Measurements from ENCODE around the gene ENAM. TPM values are rescaled to one million over a fixed set of nuclear protein-coding genes. Genes with fewer than 3 reads are reported as not detected.

The ENAM gene
- total and polyA plus RNA-seq, 10 of the 15 experiments (the other 5 are each of a cell fraction or from before 2014, with no cell fraction given): 0.04 to 1.3 (median 0.21) TPM

- TF ChIP-seq E2F8 (IDR thresholded peaks at IDR 0.05; ENCODE audit: low read depth, partially characterized antibody): no peak
- no peak for TF ChIP-seq RBBP5 (conservative IDR thresholded peaks at IDR 0.05)
- no peak for TF ChIP-seq RAD51 (IDR thresholded peaks at IDR 0.05)
- no peak for TF ChIP-seq FOS (IDR thresholded peaks at IDR 0.05; ENCODE audit: borderline replicate concordance, extremely low read depth, insufficient read length)
Measured at GRCh38 chr4:70667740-70668535, 39.4 kb downstream of the ENAM start (continued).

- POLR2A ChIA-PET: interaction anchor here (0.9 to 1.0 kb wide), 2 partner anchors 9 to 12 kb away, joined by 3 to 4 read pairs; no protein-coding TSS in a partner anchor
- intact Hi-C loops (cut with micrococcal nuclease; ENCODE audit: unreplicated experiment) (no loop called here), in situ Hi-C loops (cut with MboI) (no loop called here)
- H3K4me2 ChIP-seq (ENCODE audit: control insufficient read depth, insufficient read depth): no peak overlapping the region
- FAIRE-seq (no peak), ATAC-seq (no peak), DNase-seq (ENCODE audit: low read depth, low spot score) (no peak)
- H3K36me3 ChIP-seq (ENCODE audit: control insufficient read depth in 2 of 2, insufficient read depth in 2 of 2, low read length in 1 of 2): no peaks in the 10 kb centered on the region
- H3K27ac ChIP-seq (ENCODE audit: control insufficient read depth, insufficient read depth): no peak overlapping the region
- RAD21 ChIA-PET (ENCODE audit: unreplicated experiment): interaction anchor here (5.8 kb wide), 1 partner anchor 7 kb away, joined by 44 read pairs; no protein-coding TSS in a partner anchor
- H3K27me3 ChIP-seq (replicated peaks in 1 of 2; ENCODE audit: control insufficient read depth in 2 of 2, insufficient read depth in 2 of 2, low read length in 1 of 2): no peaks in the 10 kb centered on the region
- CTCF ChIA-PET: interaction anchor here (0.5 to 2.2 kb wide), 4 partner anchors 22 to 246 kb away, joined by 3 to 6 read pairs (median 3); no protein-coding TSS in a partner anchor
- no peak overlapping the region for H3K4me3 ChIP-seq
- SMC1A ChIA-PET (ENCODE audit: uncharacterized antibody, unreplicated experiment): interaction anchor here (0.7 to 13.0 kb wide), 7 partner anchors 9 to 132 kb away, joined by 3 to 170 read pairs (median 4); no protein-coding TSS in a partner anchor
- WGBS (ENCODE audit: insufficient coverage, insufficient replicate concordance, low lambda C conversion rate, missing lambda C conversion rate): 55% methylated on average over 5 of the region's 5 CpGs
- H3K9ac ChIP-seq (ENCODE audit: control insufficient read depth, insufficient read depth, low read length): no peak overlapping the region
- H3K9me3 ChIP-seq (replicated peaks; ENCODE audit: control insufficient read depth, insufficient read depth, low read length): no peaks in the 10 kb centered on the region
- no TSS peak for BruUV-seq (replicated peaks)
- no peaks in the 10 kb centered on the region for H4K20me1 ChIP-seq (ENCODE audit: control insufficient read depth, insufficient read depth)
- H2AFZ ChIP-seq (ENCODE audit: control insufficient read depth, low read depth, low read length): no peak overlapping the region
- H3K79me2 ChIP-seq (ENCODE audit: control insufficient read depth, insufficient read depth, low read length): peaks cover 2% of the 10 kb centered on the region; the same call in 1 of the 2 replicates
- peaks cover 9% of the 10 kb centered on the region for H3K4me1 ChIP-seq (ENCODE audit: control insufficient read depth, insufficient read depth, low read length)
- TF ChIP-seq CTCF (IDR thresholded peaks at IDR 0.05 in 2 of 3, conservative IDR thresholded peaks at IDR 0.05 in 1 of 3; ENCODE audit: control insufficient read depth in 2 of 3, extremely low read depth in 1 of 3, insufficient read depth in 1 of 3, low read depth in 3 of 3, low read length in 3 of 3) (no peak), REST (IDR thresholded peaks at IDR 0.05; ENCODE audit: low read depth, low read length) (no peak), FOXK2 (IDR thresholded peaks at IDR 0.05) (no peak), BACH1 (IDR thresholded peaks at IDR 0.05; ENCODE audit: borderline replicate concordance) (no peak), HDAC6 (IDR thresholded peaks at IDR 0.05; ENCODE audit: unreplicated experiment) (no peak)
Measured at GRCh38 chr4:70670332-70671014, 41.9 kb downstream of the ENAM start.

Measured in GM12878 (cell line).